WTC11 (cell line): Measurements from ENCODE around the gene LRFN2. TPM values are rescaled to one million over a fixed set of nuclear protein-coding genes. Genes with fewer than 3 reads are reported as not detected.

Source experiments
- ATAC-seq: fragments of 200-7000 bp; cut with Tn5 transposase; 2 replicates; pipeline ENCODE4 v1.10.0; 2021; ENCODE audit warnings: mild to moderate bottlenecking, moderate library complexity
- CTCF ChIA-PET: fragments of 300-600 bp; sonication (Branson Sonifier 250); formaldehyde crosslinking; loops from one replicate; lab custom pipeline; 2021; ENCODE audit warnings: antibody characterized with exemption; lab: Charles Lee
- POLR2A ChIA-PET: fragments of 350-600 bp; sonication (Branson Sonifier 250); formaldehyde crosslinking; loops from one replicate; lab custom pipeline; 2021; ENCODE audit warnings: antibody characterized with exemption; lab: Charles Lee
- DNase-seq: peaks from one replicate; pipeline ENCODE4 v3.0.0; 2021; ENCODE audit warnings: low spot score
- H3K27ac Mint-ChIP-seq: 2 replicates; pipeline ENCODE4 v1.8.0; 2021; ENCODE audit warnings: mixed read lengths
- H3K27me3 Mint-ChIP-seq: 2 replicates; pipeline ENCODE4 v1.8.0; 2021; ENCODE audit warnings: low read depth, mild to moderate bottlenecking, moderate library complexity, mixed read lengths
- H3K36me3 Mint-ChIP-seq: 2 replicates; pipeline ENCODE4 v1.8.0; 2021; ENCODE audit warnings: mixed read lengths
- H3K4me1 Mint-ChIP-seq: 2 replicates; pipeline ENCODE4 v1.8.0; 2022; ENCODE audit warnings: mixed read lengths
- H3K4me3 Mint-ChIP-seq: 2 replicates; pipeline ENCODE4 v1.8.0; 2021; ENCODE audit warnings: mild to moderate bottlenecking, moderate library complexity, mixed read lengths
- H3K9me3 Mint-ChIP-seq: 2 replicates; pipeline ENCODE4 v1.8.0; 2021; ENCODE audit warnings: mixed read lengths
- ARID4B ChIP-seq: sonication (generic); formaldehyde crosslinking; IDR thresholded peaks from 2 replicates; pipeline ENCODE4 v1.8.0; 2023; ENCODE audit warnings: missing genetic modification reagents, mild to moderate bottlenecking, borderline replicate concordance
- CREM ChIP-seq: sonication (generic); formaldehyde crosslinking; IDR thresholded peaks from 2 replicates; pipeline ENCODE4 v1.8.1; 2022; ENCODE audit warnings: mild to moderate bottlenecking, missing genetic modification reagents, moderate library complexity
- FOXK1 ChIP-seq: sonication (generic); formaldehyde crosslinking; IDR thresholded peaks from 2 replicates; pipeline ENCODE4 v1.8.0; 2022; ENCODE audit warnings: mild to moderate bottlenecking, moderate library complexity, missing genetic modification reagents
- GRHL2 ChIP-seq: fragments of 250-450 bp; sonication (Bioruptor Pico); IDR thresholded peaks from 2 replicates; pipeline ENCODE4 v1.8.0; 2022; ENCODE audit warnings: mild to moderate bottlenecking, moderate library complexity; ENCODE audit not compliant: insufficient replicate concordance, severe bottlenecking
- GTF2I ChIP-seq: fragments of 250-450 bp; sonication (Bioruptor Pico); conservative IDR thresholded peaks from 2 replicates; pipeline ENCODE4 v1.4.0; 2021; ENCODE audit warnings: mild to moderate bottlenecking
- MYBL2 ChIP-seq: sonication (generic); formaldehyde crosslinking; IDR thresholded peaks from 2 replicates; pipeline ENCODE4 v1.8.1; 2023; ENCODE audit warnings: mild to moderate bottlenecking, moderate library complexity, missing genetic modification reagents
- NR1H2 ChIP-seq: sonication (generic); formaldehyde crosslinking; IDR thresholded peaks from 2 replicates; pipeline ENCODE4 v1.9.0; 2021; ENCODE audit warnings: mild to moderate bottlenecking, moderate library complexity, missing genetic modification reagents
- PRRX2 ChIP-seq: fragments of 250-450 bp; sonication (Bioruptor Pico); IDR thresholded peaks from 2 replicates; pipeline ENCODE4 v1.8.0; 2021; ENCODE audit warnings: mild to moderate bottlenecking
- SP1 ChIP-seq: sonication (generic); formaldehyde crosslinking; conservative IDR thresholded peaks from 2 replicates; pipeline ENCODE4 v1.8.1; 2022; ENCODE audit warnings: missing genetic modification reagents
- TP53 ChIP-seq: sonication (generic); formaldehyde crosslinking; IDR thresholded peaks from 2 replicates; pipeline ENCODE4 v1.8.1; 2023; ENCODE audit warnings: mild to moderate bottlenecking, missing genetic modification reagents
- ZBTB21 ChIP-seq: sonication (generic); formaldehyde crosslinking; IDR thresholded peaks from 2 replicates; pipeline ENCODE4 v1.8.1; 2023; ENCODE audit warnings: mild to moderate bottlenecking, missing genetic modification reagents, borderline replicate concordance
- ZNF219 ChIP-seq: sonication (generic); formaldehyde crosslinking; IDR thresholded peaks from 2 replicates; pipeline ENCODE4 v1.8.0; 2023; ENCODE audit warnings: missing genetic modification reagents, mild to moderate bottlenecking, borderline replicate concordance
- ZNF232 ChIP-seq: sonication (generic); formaldehyde crosslinking; IDR thresholded peaks from 2 replicates; pipeline ENCODE4 v1.8.0; 2022; ENCODE audit warnings: mild to moderate bottlenecking, missing genetic modification reagents
- ZNF423 ChIP-seq: fragments of 250-450 bp; sonication (Bioruptor Pico); IDR thresholded peaks from 2 replicates; pipeline ENCODE4 v2.1.2; 2022; ENCODE audit warnings: mild to moderate bottlenecking, moderate library complexity
- ZNF425 ChIP-seq: fragments of 250-450 bp; sonication (Bioruptor Pico); conservative IDR thresholded peaks from 2 replicates; pipeline ENCODE4 v1.9.0; 2021; ENCODE audit warnings: mild to moderate bottlenecking
- ZNF671 ChIP-seq: fragments of 250-450 bp; sonication (Bioruptor Pico); IDR thresholded peaks from 2 replicates; pipeline ENCODE4 v1.8.0; 2021; ENCODE audit warnings: mild to moderate bottlenecking
- ZSCAN18 ChIP-seq: fragments of 250-450 bp; sonication (Bioruptor Pico); IDR thresholded peaks from 2 replicates; pipeline ENCODE4 v2.1.2; 2022; ENCODE audit warnings: mild to moderate bottlenecking, moderate library complexity
- total RNA-seq: library from RNA; stranded (reverse); gene quantifications from 3 replicates; pipeline ENCODE4 v1.2.3, GENCODE V29; 2021
- TF ChIP-seq, protein P1 (sequence below): sonication (generic); formaldehyde crosslinking; IDR thresholded peaks from 2 replicates; pipeline ENCODE4 v1.8.1; 2023; ENCODE audit warnings: mild to moderate bottlenecking, missing genetic modification reagents, borderline replicate concordance
- TF ChIP-seq, protein P2 (sequence below): sonication (generic); formaldehyde crosslinking; IDR thresholded peaks from 2 replicates; pipeline ENCODE4 v1.8.0; 2022; ENCODE audit warnings: mild to moderate bottlenecking, missing genetic modification reagents
- TF ChIP-seq, protein P3 (sequence below): fragments of 250-450 bp; sonication (Bioruptor Pico); IDR thresholded peaks from 2 replicates; pipeline ENCODE4 v1.9.0; 2021; ENCODE audit warnings: moderate library complexity, mild to moderate bottlenecking, inconsistent platforms, borderline replicate concordance

Gene LRFN2
- total RNA-seq, 1 experiment from 2014 or later = 1.6 TPM

- TF ChIP-seq, protein P1, sequence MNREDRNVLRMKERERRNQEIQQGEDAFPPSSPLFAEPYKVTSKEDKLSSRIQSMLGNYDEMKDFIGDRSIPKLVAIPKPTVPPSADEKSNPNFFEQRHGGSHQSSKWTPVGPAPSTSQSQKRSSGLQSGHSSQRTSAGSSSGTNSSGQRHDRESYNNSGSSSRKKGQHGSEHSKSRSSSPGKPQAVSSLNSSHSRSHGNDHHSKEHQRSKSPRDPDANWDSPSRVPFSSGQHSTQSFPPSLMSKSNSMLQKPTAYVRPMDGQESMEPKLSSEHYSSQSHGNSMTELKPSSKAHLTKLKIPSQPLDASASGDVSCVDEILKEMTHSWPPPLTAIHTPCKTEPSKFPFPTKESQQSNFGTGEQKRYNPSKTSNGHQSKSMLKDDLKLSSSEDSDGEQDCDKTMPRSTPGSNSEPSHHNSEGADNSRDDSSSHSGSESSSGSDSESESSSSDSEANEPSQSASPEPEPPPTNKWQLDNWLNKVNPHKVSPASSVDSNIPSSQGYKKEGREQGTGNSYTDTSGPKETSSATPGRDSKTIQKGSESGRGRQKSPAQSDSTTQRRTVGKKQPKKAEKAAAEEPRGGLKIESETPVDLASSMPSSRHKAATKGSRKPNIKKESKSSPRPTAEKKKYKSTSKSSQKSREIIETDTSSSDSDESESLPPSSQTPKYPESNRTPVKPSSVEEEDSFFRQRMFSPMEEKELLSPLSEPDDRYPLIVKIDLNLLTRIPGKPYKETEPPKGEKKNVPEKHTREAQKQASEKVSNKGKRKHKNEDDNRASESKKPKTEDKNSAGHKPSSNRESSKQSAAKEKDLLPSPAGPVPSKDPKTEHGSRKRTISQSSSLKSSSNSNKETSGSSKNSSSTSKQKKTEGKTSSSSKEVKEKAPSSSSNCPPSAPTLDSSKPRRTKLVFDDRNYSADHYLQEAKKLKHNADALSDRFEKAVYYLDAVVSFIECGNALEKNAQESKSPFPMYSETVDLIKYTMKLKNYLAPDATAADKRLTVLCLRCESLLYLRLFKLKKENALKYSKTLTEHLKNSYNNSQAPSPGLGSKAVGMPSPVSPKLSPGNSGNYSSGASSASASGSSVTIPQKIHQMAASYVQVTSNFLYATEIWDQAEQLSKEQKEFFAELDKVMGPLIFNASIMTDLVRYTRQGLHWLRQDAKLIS = no peak
- TF ChIP-seq GRHL2 (no peak), NR1H2 (CRISPR knock-in tag) (no peak), MYBL2 (CRISPR knock-in tag) (no peak), ZNF425 (CRISPR knock-in tag) (no peak), ZSCAN18 (CRISPR knock-in tag) (no peak)
Measured at GRCh38 chr6:40460380-40460779, 126.8 kb downstream of the LRFN2 start (continued).

- POLR2A ChIA-PET = interaction anchor here (0.7 kb wide), 1 partner anchor 33 kb away, joined by 5 read pairs; no protein-coding TSS in a partner anchor
- CTCF ChIA-PET = interaction anchor here (1.4 to 2.1 kb wide), 2 partner anchors 21 to 129 kb away, joined by 3 to 7 read pairs; no protein-coding TSS in a partner anchor
- Mint-ChIP-seq H3K9me3 (peaks cover 12% of the 10 kb centered on the region), H3K4me1 (no peaks in the 10 kb centered on the region), H3K36me3 (no peaks in the 10 kb centered on the region), H3K27ac (no peak overlapping the region), H3K4me3 (no peak overlapping the region), H3K27me3 (peaks cover 3% of the 10 kb centered on the region)
- DNase-seq = no peak
- ATAC-seq = no peak
- no peak for TF ChIP-seq ZBTB21 (CRISPR knock-in tag)
- TF ChIP-seq ZNF423 (CRISPR knock-in tag) = no peak
- TF ChIP-seq SP1 (CRISPR knock-in tag) = no peak
- TF ChIP-seq, protein P2, sequence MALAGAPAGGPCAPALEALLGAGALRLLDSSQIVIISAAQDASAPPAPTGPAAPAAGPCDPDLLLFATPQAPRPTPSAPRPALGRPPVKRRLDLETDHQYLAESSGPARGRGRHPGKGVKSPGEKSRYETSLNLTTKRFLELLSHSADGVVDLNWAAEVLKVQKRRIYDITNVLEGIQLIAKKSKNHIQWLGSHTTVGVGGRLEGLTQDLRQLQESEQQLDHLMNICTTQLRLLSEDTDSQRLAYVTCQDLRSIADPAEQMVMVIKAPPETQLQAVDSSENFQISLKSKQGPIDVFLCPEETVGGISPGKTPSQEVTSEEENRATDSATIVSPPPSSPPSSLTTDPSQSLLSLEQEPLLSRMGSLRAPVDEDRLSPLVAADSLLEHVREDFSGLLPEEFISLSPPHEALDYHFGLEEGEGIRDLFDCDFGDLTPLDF (CRISPR knock-in tag) = no peak
Measured at GRCh38 chr6:40457261-40457660, 129.9 kb downstream of the LRFN2 start.

GRCh38 chr6:40456390-40457013, 130.7 kb downstream of the LRFN2 start:
- Mint-ChIP-seq H3K4me3 (no peak overlapping the region), H3K36me3 (no peaks in the 10 kb centered on the region), H3K27me3 (peaks cover 3% of the 10 kb centered on the region), H3K27ac (no peak overlapping the region), H3K4me1 (no peaks in the 10 kb centered on the region), H3K9me3 (peaks cover 18% of the 10 kb centered on the region)
- ChIA-PET POLR2A (no interaction called here), CTCF (interaction anchor here (1.4 to 2.1 kb wide), 2 partner anchors 21 to 128 kb away, joined by 3 to 7 read pairs; no protein-coding TSS in a partner anchor)
- ATAC-seq (no peak), DNase-seq (no peak)
- no peak for TF ChIP-seq ZNF232
- no peak for TF ChIP-seq PRRX2
- no peak for TF ChIP-seq ZNF219 (CRISPR knock-in tag)
- TF ChIP-seq, protein P3, sequence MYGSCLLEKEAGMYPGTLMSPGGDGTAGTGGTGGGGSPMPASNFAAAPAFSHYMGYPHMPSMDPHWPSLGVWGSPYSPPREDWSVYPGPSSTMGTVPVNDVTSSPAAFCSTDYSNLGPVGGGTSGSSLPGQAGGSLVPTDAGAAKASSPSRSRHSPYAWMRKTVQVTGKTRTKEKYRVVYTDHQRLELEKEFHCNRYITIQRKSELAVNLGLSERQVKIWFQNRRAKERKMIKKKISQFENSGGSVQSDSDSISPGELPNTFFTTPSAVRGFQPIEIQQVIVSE (CRISPR knock-in tag) = no peak
- no peak for TF ChIP-seq GTF2I (CRISPR knock-in tag)
- TF ChIP-seq ARID4B (CRISPR knock-in tag) = no peak
- TF ChIP-seq FOXK1 = no peak
- TF ChIP-seq CREM = no peak
- no peak for TF ChIP-seq ZNF671 (CRISPR knock-in tag)
- TF ChIP-seq TP53 (CRISPR knock-in tag) = no peak
